Transverse colon (tissue), 3 donors: ENCODE results near the gene PLPPR2.

ENCODE experiments used
- CTCF ChIP-seq, 5 experiments: fragments of 200-600 bp in 3 of 5; fragments of 450-650 bp in 2 of 5; sonication (generic) in 3 of 5; IDR thresholded peaks; 1 replicate in 2 of 5; 2 replicates in 3 of 5; pipeline ENCODE4 v1.5.1; 2016 to 2017; ENCODE audit warnings: antibody characterized with exemption in 5 of 5, inconsistent platforms in 3 of 5, mild to moderate bottlenecking in 2 of 5, moderate library complexity in 1 of 5
- POLR2A ChIP-seq: fragments of 450-650 bp; IDR thresholded peaks from one replicate; pipeline ENCODE4 v1.6.1; 2016; ENCODE audit warnings: antibody characterized with exemption, mild to moderate bottlenecking, moderate library complexity

GRCh38 chr19:11390359-11390758 is 35.1 kb downstream of the PLPPR2 start:
- TF ChIP-seq CTCF (IDR thresholded peaks at IDR 0.05) (no peak), POLR2A (no peak)
